NCI-H2081 treated with DMSO at 0.1 percent for 48 hours (cell line): ENCODE results near the gene CECR2.

Experiments
- DNase-seq: peaks from one replicate; lab custom pipeline; 2025; lab: John Stamatoyannopoulos, UW

Gene CECR2

GRCh38 chr22:17368144-17368543 lies 1.1 kb upstream of the CECR2 start:
- DNase-seq = no peak

GRCh38 chr22:17368554-17369438 lies 464 bp upstream of the CECR2 start:
- DNase-seq = no peak

GRCh38 chr22:17370026-17370765 lies 936 bp downstream of the CECR2 start:
- no peak for DNase-seq

- no peak for DNase-seq
These were observed 1.6 kb downstream of the CECR2 start for GRCh38 chr22:17370766-17371432.

GRCh38 chr22:17371448-17371847 lies 2.2 kb downstream of the CECR2 start:
- no peak for DNase-seq

- no peak for DNase-seq
These were observed 4.6 kb downstream of the CECR2 start for GRCh38 chr22:17373855-17374254.

GRCh38 chr22:17375914-17376614 lies 6.8 kb downstream of the CECR2 start:
- DNase-seq = no peak

GRCh38 chr22:17376950-17377349 lies 7.7 kb downstream of the CECR2 start:
- no peak for DNase-seq

GRCh38 chr22:17379944-17380343 lies 10.7 kb downstream of the CECR2 start:
- no peak for DNase-seq

- no peak for DNase-seq
These were observed 11.3 kb downstream of the CECR2 start for GRCh38 chr22:17380359-17381087.

GRCh38 chr22:17381192-17381913 lies 12.1 kb downstream of the CECR2 start:
- DNase-seq = no peak

- no peak for DNase-seq
These were observed 15.5 kb downstream of the CECR2 start for GRCh38 chr22:17384612-17385330.

GRCh38 chr22:17387356-17387755 lies 18.1 kb downstream of the CECR2 start:
- DNase-seq = no peak

- DNase-seq = no peak
These were observed 19.0 kb downstream of the CECR2 start for GRCh38 chr22:17388235-17388634.

- DNase-seq = no peak
These were observed 20.8 kb downstream of the CECR2 start for GRCh38 chr22:17390087-17390486.

- no peak for DNase-seq
These were observed 27.3 kb downstream of the CECR2 start for GRCh38 chr22:17396516-17396915.

GRCh38 chr22:17397756-17398547 lies 28.7 kb downstream of the CECR2 start:
- DNase-seq = no peak

GRCh38 chr22:17400305-17400704 lies 31.0 kb downstream of the CECR2 start:
- DNase-seq = no peak

GRCh38 chr22:17401728-17402127 lies 32.5 kb downstream of the CECR2 start:
- no peak for DNase-seq
